NK-92 (cell line): ENCODE results near the gene ALX1.
"Not testable (repeated sequence)": the region's sequence is repeated elsewhere in the genome, so short reads cannot be mapped to it uniquely, and the experiment has no call there.

Source experiments
- DNase-seq: peaks from one replicate; lab custom pipeline; 2025; ENCODE audit not compliant: unreplicated experiment; lab: John Stamatoyannopoulos, UW

Gene ALX1

DNA sequence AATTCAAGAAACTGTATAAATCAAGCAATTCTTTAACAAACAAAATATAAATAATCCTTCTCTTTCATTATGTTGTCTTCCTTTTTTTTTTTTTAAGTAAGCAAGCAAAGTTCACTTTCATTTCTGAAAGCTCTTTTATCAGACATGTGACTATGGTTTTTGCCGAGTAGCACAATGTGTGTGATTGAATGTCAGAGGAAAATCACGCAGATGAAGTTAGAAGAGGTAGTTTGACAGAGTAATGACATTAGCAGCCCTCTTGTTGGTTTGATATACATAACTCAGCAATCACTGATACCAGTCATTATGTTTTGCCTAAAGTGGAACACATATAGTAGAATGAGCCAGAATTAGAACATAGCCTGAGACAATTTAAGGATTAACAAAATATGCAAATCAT, 19.0 kb downstream of the ALX1 start:
- no peak for DNase-seq

DNA sequence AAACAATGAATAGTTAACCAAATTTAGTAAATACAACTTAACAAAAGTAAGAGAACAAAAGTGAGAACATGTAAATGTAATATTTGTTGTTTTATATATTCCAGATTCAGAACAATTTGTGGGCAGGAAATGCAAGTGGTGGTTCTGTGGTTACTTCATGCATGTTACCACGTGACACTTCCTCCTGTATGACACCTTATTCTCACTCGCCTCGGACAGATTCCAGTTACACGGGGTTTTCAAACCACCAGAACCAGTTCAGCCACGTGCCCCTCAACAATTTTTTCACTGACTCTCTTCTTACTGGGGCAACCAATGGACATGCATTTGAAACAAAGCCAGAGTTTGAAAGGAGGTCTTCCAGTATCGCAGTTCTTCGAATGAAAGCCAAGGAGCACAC, 21.0 kb downstream of the ALX1 start:
- DNase-seq: no peak

DNA sequence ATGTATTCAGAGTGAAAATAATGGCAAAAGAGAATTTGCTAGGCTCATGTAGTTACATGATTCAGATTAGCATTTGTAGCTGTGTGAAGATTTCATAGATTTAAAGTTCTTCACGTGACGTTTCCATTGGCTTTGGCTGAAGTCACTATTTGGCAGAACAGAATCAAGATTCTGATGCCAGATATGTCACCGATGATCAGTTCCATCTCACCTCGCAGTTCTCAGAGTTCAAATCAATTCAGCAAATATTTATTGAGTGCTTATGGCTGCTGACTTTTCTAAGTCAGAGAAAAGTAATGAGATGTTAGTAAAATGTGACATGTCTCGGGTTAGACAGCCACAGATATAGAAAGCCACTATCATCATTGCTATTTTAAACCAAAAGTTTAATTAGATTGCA, 28.4 kb downstream of the ALX1 start:
- DNase-seq: no peak

DNA sequence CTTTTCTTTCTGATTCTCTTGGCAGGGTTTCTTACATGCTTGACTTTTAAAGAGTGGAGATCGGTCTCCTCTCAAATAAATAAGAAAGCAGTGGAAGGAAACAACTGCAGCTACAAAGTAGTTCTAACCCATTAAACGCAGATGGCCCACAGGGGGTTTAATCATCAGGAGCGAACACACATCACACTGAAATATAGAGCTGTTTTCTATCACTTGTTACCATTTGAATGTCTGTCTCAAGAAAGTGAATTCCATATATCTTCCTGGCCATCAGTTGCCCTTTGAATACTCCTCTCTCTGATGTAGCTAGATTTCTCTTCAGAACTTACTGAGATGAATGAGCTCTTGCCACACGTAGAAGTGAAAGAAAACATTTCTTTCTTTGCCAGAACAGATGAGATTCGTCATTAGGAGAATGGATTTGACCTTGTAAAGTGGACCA, 29.1 kb downstream of the ALX1 start:
- DNase-seq: no peak

DNA sequence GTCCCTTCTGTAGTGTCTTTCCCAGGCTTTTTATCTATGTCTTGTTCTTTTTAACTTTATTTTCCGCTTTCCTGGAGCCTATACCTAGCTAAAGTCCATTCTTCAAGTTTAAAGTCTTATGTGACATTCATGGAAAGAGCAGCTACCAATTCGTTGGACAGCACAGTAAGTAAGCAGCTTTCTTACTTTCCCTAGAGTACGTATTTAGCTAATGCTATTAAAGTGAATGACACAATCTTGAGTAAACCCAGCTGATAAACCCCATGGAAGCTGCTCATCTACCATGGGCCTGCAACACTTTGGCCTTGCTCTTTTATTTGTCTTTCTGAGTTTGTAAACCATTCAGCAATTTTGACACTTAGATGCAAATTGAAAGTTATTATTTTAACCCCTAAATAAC, 30.0 kb downstream of the ALX1 start:
- no peak for DNase-seq

DNA sequence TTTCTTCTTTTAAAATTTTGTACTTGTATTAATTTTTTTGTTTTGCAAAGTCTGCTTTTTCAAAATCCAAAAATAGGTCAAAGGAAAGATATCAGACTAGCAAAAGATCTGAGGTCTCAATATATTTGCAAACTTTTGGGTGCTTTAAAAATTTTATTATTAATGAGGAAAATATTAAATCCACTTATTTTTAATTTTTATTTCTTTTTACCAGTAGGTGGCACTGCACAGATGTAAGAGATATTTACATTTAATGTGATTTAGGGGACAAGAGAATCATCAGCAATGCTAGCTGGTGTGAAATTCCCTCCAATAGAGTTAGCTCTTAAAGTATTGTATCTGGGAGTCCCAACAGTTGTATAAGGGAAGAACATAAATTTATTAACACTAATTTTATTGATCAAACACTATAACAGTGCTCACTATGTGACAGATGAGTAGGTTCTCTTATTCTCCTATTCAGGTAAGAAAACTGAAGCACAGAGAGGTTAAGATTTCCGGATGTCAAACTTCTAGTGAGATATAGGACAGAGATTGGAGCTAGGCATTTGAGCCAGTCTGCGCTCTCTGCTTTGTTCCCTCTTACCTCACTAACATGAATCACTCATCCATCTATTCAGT, 30.5 kb downstream of the ALX1 start:
- DNase-seq: no peak

DNA sequence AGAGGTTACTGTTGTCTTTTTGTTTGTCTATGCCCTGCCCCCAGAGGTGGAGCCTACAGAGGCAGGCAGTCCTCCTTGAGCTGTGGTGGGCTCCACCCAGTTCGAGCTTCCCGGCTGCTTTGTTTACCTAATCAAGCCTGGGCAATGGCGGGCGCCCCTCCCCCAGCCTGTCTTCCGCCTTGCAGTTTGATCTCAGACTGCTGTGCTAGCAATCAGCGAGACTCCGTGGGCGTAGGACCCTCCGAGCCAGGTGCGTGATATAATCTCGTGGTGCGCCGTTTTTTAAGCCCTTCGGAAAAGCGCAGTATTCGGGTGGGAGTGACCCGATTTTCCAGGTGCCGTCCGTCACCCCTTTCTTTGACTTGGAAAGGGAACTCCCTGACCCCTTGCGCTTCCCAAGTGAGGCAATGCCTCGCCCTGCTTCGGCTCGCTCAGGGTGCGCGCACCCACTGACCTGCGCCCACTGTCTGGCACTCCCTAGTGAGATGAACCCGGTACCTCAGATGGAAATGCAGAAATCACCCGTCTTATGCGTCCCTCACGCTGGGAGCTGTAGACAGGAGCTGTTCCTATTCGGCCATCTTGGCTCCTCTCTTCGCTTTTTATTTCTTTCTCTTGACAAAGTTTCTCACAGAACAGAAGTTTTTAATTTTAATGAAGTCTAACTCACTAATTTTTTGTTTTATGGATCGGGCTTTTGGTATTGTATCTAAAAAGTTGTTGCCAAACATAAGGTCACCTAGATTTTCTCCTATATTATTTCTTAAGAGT, 38.0 kb downstream of the ALX1 start:
- DNase-seq: not testable (repeated sequence)

DNA sequence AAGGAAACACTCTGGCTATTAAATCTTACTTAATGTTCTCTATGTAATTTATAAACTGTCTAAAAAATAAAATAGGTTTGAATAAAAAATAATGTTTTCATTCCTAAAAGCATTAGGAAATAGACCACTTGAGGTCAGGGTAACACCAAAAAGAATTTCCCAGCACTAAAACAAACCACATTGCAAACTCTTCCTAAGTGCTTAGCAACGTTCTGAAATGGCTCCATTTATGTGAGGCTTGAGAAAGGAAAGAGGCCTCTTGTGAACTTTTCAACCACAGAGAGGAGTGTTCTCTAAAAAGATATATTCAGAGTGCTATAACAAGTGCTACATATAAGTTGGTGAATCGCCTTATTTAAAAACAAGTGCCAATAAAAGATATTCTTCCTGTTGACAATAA, 42.7 kb downstream of the ALX1 start:
- DNase-seq: no peak

DNA sequence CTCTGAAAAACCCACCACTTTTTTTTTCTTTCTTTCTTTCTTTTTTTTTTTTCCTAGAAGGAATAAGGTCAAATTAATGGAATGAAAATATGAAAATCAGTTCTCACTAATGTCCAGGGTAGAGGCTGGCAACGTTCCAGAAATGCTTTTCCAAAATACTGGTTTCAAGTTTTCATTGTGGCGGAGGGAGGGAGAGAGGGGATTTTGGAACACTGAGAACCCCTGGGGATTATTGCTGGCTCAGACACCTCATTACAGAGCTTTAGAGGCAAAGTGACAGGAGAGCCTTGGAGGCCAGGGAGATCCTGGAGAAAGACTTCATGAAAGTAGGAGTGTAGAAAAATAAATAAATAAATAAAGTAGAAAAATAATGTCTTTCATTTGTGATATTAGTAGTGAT, 45.4 kb downstream of the ALX1 start:
- no peak for DNase-seq

DNA sequence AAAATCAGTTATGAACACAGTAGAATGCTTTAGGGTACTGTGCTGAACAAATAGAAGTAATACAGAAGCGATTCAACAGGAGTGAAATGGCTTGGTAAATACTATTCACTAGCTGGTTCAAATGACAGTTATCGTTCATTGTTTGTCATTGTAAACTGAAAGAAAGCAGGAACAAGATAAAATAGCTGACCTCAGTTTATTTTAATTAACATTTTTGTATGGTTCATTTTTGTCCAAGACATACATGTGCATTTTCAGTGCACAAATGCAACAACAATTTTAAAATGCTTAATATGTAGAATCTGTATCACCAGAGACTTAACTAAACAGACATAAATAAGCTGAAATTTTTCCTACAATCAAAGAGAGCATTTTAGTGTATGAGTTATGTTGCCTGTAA, 49.9 kb downstream of the ALX1 start:
- DNase-seq: no peak

DNA sequence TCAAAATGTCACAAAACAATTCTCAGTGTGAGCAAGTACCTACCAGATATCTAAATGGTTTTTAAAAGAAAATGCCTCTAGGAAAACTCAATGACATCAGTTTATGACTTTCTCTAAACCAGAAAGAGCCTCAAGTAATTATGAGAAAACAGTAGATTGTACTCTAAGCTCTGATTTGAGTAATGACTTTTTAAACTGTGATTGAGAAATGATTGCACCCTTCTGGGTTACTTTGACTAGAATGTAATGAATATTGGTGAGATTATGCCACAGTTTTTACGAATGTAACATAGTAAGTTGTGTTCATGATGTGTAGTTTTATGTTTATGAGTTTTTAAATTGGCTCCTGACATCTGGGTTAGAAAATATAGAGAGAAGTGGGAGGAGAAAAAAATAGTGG, 68.8 kb downstream of the ALX1 start:
- DNase-seq: no peak

DNA sequence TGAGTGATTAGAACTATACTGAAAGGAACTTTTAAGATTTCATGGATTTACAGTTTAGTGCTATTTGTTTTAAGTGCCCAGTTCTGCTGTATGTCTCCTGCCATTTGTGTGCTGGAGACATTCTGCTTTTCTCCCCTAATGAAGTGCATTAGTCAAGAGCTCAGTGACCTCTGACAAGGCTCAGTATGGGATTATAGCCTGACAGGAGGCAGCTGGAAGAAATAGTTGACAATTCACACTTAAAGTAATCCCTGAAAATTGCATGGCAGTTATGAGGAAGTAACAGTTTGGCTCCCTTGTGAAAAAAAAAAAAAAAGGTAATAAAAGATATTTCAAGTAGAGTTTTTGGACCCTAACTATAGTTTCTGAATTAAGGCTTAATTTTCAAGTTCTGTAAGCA, 70.3 kb downstream of the ALX1 start:
- no peak for DNase-seq
